Measurements from ENCODE around the gene GPC5.

Gene GPC5

DNA sequence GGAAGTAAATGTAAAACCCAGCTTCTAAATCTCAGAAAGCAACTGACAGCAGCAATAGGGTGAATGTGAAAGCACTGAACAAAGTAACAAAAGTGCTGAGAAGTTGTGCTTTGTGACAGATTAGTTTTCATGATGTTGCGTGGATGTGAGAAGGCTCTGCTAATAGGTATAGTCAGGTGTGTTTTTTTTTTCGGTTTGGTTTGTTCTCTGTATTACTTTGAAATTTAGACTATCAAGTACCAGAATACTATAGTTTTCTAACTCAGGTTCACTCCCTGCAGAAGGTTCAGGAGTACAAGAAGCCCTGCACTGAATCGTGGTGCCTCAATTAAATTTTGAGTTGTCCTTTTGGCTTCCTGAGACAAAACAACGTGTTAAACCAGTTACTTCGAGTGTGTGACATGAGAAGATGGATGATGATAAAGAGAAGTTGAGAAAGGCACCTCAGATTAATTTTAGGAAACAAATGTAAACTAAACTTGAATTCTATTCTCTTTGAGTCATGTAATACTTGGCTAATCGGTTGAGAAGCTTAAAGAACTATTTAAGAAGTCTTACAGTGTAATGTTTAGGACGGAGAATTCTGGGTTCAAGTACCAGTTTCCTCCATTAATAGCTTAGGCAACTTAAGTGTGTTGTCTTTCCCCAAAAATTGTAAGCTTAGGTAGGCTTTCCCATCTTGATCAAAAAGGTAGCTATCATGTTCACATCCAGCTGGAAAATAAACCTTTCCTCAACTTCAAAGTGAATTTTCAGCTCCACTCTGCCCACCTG, 40.6 kb upstream of the GPC5 start:
- no peak overlapping the region for H3K23ac ChIP-seq (ENCODE audit: low read length)
- no peak overlapping the region for H4K8ac ChIP-seq (ENCODE audit: low read depth, low read length)
- no peak overlapping the region for H3K9ac ChIP-seq (ENCODE audit: low read length)
- H3K18ac ChIP-seq (ENCODE audit: low read length): no peak overlapping the region
- H3K4ac ChIP-seq (ENCODE audit: low read depth, low read length): no peak overlapping the region
- peaks cover 3% of the 10 kb centered on the region for H3K79me1 ChIP-seq (ENCODE audit: low read length)
- H3K79me2 ChIP-seq (ENCODE audit: control insufficient read depth, insufficient read depth, low read length): no peaks in the 10 kb centered on the region
- H3K27me3 ChIP-seq (ENCODE audit: insufficient read depth, low read length, poor library complexity): no peaks in the 10 kb centered on the region
- no peak overlapping the region for H3K4me2 ChIP-seq (ENCODE audit: low read length)
- H2BK5ac ChIP-seq (ENCODE audit: low read length): no peak overlapping the region
- H2BK120ac ChIP-seq (ENCODE audit: low read depth, low read length): no peak overlapping the region
- H3K36me3 ChIP-seq (ENCODE audit: control insufficient read depth, insufficient read depth, low read length): peaks cover 6% of the 10 kb centered on the region
- H3K27ac ChIP-seq (ENCODE audit: low read depth, low read length): no peak overlapping the region
- no peak overlapping the region for H4K5ac ChIP-seq (ENCODE audit: low read length)
- no peak overlapping the region for H2BK15ac ChIP-seq (replicated peaks; ENCODE audit: low read depth)
- H3K4me3 ChIP-seq (ENCODE audit: low read length): no peak overlapping the region
- H3K4me1 ChIP-seq (ENCODE audit: control insufficient read depth, low read depth, low read length): no peaks in the 10 kb centered on the region
- no peak overlapping the region for H3K56ac ChIP-seq (ENCODE audit: low read length)
- DNase-seq: no peak
- no peak overlapping the region for H2AK5ac ChIP-seq (ENCODE audit: low read length)
- no CpG with 5 or more reads among the region's 7 CpGs for WGBS (ENCODE audit: extremely low coverage, insufficient coverage, low lambda C conversion rate)

DNA sequence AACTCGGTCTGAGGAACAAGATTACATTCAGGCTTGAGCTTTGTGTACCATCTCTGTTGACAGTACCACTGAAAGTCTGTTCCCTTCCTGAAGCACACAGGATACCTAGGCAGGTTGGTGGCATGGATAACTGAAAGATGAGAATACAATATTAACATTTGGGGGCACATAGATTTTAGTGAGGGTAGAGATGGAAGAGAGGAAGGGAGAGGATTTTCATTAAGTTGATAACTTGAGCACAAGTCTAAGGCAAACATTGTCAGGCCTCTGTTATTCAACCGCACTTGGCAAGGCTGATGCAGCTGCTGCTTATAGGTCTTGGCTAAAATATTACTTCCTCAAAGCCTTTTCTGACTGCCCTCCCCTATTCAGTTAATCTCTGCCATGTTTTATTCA, 40.0 kb upstream of the GPC5 start:
- Histone ChIP-seq H3K4me1 (ENCODE audit: control insufficient read depth, low read depth, low read length) (no peaks in the 10 kb centered on the region), H2AK5ac (ENCODE audit: low read length) (no peak overlapping the region), H2BK120ac (ENCODE audit: low read depth, low read length) (no peak overlapping the region), H3K79me1 (ENCODE audit: low read length) (peaks cover 3% of the 10 kb centered on the region), H2BK5ac (ENCODE audit: low read length) (no peak overlapping the region), H3K56ac (ENCODE audit: low read length) (no peak overlapping the region), H3K4ac (ENCODE audit: low read depth, low read length) (no peak overlapping the region), H3K36me3 (ENCODE audit: control insufficient read depth, insufficient read depth, low read length) (peaks cover 6% of the 10 kb centered on the region), H3K9ac (ENCODE audit: low read length) (no peak overlapping the region), H3K23ac (ENCODE audit: low read length) (no peak overlapping the region), H2BK15ac (replicated peaks; ENCODE audit: low read depth) (no peak overlapping the region), H3K18ac (ENCODE audit: low read length) (no peak overlapping the region), H3K27me3 (ENCODE audit: insufficient read depth, low read length, poor library complexity) (no peaks in the 10 kb centered on the region), H4K8ac (ENCODE audit: low read depth, low read length) (no peak overlapping the region), H3K79me2 (ENCODE audit: control insufficient read depth, insufficient read depth, low read length) (no peaks in the 10 kb centered on the region), H3K4me2 (ENCODE audit: low read length) (no peak overlapping the region), H4K5ac (ENCODE audit: low read length) (no peak overlapping the region), H3K27ac (ENCODE audit: low read depth, low read length) (no peak overlapping the region), H3K4me3 (ENCODE audit: low read length) (no peak overlapping the region)
- no CpG with 5 or more reads among the region's 2 CpGs for WGBS (ENCODE audit: extremely low coverage, insufficient coverage, low lambda C conversion rate)
- DNase-seq: no peak

DNA sequence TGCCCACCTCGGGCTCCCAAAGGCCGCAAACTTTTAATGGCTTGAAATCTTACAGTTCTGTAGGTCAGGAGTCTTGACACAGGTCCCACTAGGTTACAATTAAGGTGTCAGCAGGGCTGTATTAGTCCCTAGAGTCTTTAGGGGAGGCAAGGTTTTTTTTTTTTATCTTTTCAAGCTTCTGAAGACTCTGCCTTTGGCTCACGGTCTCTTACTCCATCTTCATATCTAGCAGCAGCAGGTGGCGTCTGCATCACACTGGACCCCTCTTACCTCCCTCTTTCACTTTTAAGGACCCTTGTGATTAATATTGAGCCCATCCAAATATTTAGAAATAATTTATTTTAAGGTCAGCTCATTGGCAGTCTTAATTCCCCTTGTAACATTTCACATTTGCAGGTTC, 39.3 kb upstream of the GPC5 start:
- no peak overlapping the region for H2AK5ac ChIP-seq (ENCODE audit: low read length)
- no peaks in the 10 kb centered on the region for H3K79me1 ChIP-seq (ENCODE audit: low read length)
- no peaks in the 10 kb centered on the region for H3K27me3 ChIP-seq (ENCODE audit: insufficient read depth, low read length, poor library complexity)
- no peak overlapping the region for H3K18ac ChIP-seq (ENCODE audit: low read length)
- no peak overlapping the region for H3K27ac ChIP-seq (ENCODE audit: low read depth, low read length)
- no peak overlapping the region for H2BK15ac ChIP-seq (replicated peaks; ENCODE audit: low read depth)
- H3K4me3 ChIP-seq (ENCODE audit: low read length): no peak overlapping the region
- WGBS (ENCODE audit: extremely low coverage, insufficient coverage, low lambda C conversion rate): no CpG with 5 or more reads among the region's 4 CpGs
- no peaks in the 10 kb centered on the region for H3K4me1 ChIP-seq (ENCODE audit: control insufficient read depth, low read depth, low read length)
- DNase-seq: no peak
- no peak overlapping the region for H4K5ac ChIP-seq (ENCODE audit: low read length)
- H3K79me2 ChIP-seq (ENCODE audit: control insufficient read depth, insufficient read depth, low read length): no peaks in the 10 kb centered on the region
- H2BK120ac ChIP-seq (ENCODE audit: low read depth, low read length): no peak overlapping the region
- H4K8ac ChIP-seq (ENCODE audit: low read depth, low read length): no peak overlapping the region
- H3K56ac ChIP-seq (ENCODE audit: low read length): no peak overlapping the region
- H3K9ac ChIP-seq (ENCODE audit: low read length): no peak overlapping the region
- H3K23ac ChIP-seq (ENCODE audit: low read length): no peak overlapping the region
- H2BK5ac ChIP-seq (ENCODE audit: low read length): no peak overlapping the region
- no peak overlapping the region for H3K4ac ChIP-seq (ENCODE audit: low read depth, low read length)
- H3K36me3 ChIP-seq (ENCODE audit: control insufficient read depth, insufficient read depth, low read length): peaks cover 6% of the 10 kb centered on the region
- H3K4me2 ChIP-seq (ENCODE audit: low read length): no peak overlapping the region

DNA sequence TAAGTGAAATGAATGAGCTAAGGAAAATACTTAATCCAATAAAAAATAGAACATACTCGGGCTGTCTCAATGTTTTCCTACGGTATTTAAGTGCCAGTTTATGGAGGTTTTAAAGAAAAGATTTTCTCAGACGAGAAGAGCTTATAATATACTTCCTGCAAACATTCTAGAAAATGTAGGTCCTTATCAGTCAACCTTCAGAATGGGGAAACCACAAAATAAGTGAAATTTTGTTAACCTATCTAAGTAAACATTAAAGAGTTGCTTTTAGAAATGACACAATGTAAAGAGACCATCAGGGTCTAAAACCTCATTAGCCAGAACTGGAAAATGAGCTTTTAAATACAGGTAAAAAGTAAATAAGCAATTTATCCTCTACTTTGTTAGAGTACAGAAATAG, 38.8 kb upstream of the GPC5 start:
- Histone ChIP-seq H4K5ac (ENCODE audit: low read length) (no peak overlapping the region), H3K56ac (ENCODE audit: low read length) (no peak overlapping the region), H3K4ac (ENCODE audit: low read depth, low read length) (no peak overlapping the region), H3K36me3 (ENCODE audit: control insufficient read depth, insufficient read depth, low read length) (peaks cover 6% of the 10 kb centered on the region), H2BK15ac (replicated peaks; ENCODE audit: low read depth) (no peak overlapping the region), H3K4me2 (ENCODE audit: low read length) (no peak overlapping the region), H3K27me3 (ENCODE audit: insufficient read depth, low read length, poor library complexity) (no peaks in the 10 kb centered on the region), H3K4me1 (ENCODE audit: control insufficient read depth, low read depth, low read length) (no peaks in the 10 kb centered on the region), H3K23ac (ENCODE audit: low read length) (no peak overlapping the region), H3K79me1 (ENCODE audit: low read length) (no peaks in the 10 kb centered on the region), H4K8ac (ENCODE audit: low read depth, low read length) (no peak overlapping the region), H3K4me3 (ENCODE audit: low read length) (no peak overlapping the region), H2BK5ac (ENCODE audit: low read length) (no peak overlapping the region), H2AK5ac (ENCODE audit: low read length) (no peak overlapping the region), H3K79me2 (ENCODE audit: control insufficient read depth, insufficient read depth, low read length) (no peaks in the 10 kb centered on the region), H3K27ac (ENCODE audit: low read depth, low read length) (no peak overlapping the region), H2BK120ac (ENCODE audit: low read depth, low read length) (no peak overlapping the region), H3K18ac (ENCODE audit: low read length) (no peak overlapping the region), H3K9ac (ENCODE audit: low read length) (no peak overlapping the region)
- WGBS (ENCODE audit: extremely low coverage, insufficient coverage, low lambda C conversion rate): no CpG with 5 or more reads among the region's 3 CpGs
- DNase-seq: no peak

DNA sequence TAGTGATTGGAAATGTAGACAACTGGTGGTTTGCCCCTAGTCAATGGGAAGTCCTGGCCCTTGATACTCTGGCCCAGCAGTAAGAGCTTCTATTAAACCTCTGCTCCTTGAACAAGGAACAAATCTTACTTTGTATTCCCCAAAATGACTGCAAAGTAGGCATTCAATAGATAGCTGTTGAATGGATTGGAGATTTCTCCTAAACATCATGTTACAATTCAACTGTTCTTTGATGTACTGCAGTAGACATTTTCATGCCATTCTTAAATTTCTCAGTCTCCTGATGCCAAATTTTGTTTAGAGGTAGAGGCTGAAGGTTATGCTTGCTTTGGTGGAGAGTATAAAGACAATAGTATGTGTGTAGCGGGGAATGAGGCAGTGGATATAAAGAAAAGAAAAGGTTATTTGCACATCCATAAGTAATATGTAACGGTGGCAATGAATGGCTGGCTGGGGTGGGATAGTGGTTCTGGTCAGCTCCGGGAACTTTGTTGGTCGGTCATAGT, 38.1 kb upstream of the GPC5 start:
- Histone ChIP-seq H3K79me2 (ENCODE audit: control insufficient read depth, insufficient read depth, low read length) (no peaks in the 10 kb centered on the region), H3K4me1 (ENCODE audit: control insufficient read depth, low read depth, low read length) (no peaks in the 10 kb centered on the region), H3K18ac (ENCODE audit: low read length) (no peak overlapping the region), H3K27me3 (ENCODE audit: insufficient read depth, low read length, poor library complexity) (no peaks in the 10 kb centered on the region), H3K4ac (ENCODE audit: low read depth, low read length) (peak overlapping the region; percentile 31), H2BK120ac (ENCODE audit: low read depth, low read length) (no peak overlapping the region), H3K4me3 (ENCODE audit: low read length) (no peak overlapping the region), H2AK5ac (ENCODE audit: low read length) (no peak overlapping the region), H2BK15ac (replicated peaks; ENCODE audit: low read depth) (no peak overlapping the region), H3K79me1 (ENCODE audit: low read length) (no peaks in the 10 kb centered on the region), H2BK5ac (ENCODE audit: low read length) (no peak overlapping the region), H3K36me3 (ENCODE audit: control insufficient read depth, insufficient read depth, low read length) (peaks cover 6% of the 10 kb centered on the region), H3K27ac (ENCODE audit: low read depth, low read length) (no peak overlapping the region), H3K56ac (ENCODE audit: low read length) (no peak overlapping the region), H4K8ac (ENCODE audit: low read depth, low read length) (no peak overlapping the region), H3K4me2 (ENCODE audit: low read length) (no peak overlapping the region), H4K5ac (ENCODE audit: low read length) (no peak overlapping the region), H3K23ac (ENCODE audit: low read length) (no peak overlapping the region), H3K9ac (ENCODE audit: low read length) (no peak overlapping the region)
- DNase-seq: no peak
- no CpG with 5 or more reads among the region's 4 CpGs for WGBS (ENCODE audit: extremely low coverage, insufficient coverage, low lambda C conversion rate)
